ENCODE measurements around the gene NOTUM. TPM values are rescaled to one million over a fixed set of nuclear protein-coding genes. Genes with fewer than 3 reads are reported as not detected.

NOTUM gene
- total and polyA plus RNA-seq, 2 of the 4 experiments (the other 2 are of a cell fraction): 0.05 TPM; not detected in 1

DNA sequence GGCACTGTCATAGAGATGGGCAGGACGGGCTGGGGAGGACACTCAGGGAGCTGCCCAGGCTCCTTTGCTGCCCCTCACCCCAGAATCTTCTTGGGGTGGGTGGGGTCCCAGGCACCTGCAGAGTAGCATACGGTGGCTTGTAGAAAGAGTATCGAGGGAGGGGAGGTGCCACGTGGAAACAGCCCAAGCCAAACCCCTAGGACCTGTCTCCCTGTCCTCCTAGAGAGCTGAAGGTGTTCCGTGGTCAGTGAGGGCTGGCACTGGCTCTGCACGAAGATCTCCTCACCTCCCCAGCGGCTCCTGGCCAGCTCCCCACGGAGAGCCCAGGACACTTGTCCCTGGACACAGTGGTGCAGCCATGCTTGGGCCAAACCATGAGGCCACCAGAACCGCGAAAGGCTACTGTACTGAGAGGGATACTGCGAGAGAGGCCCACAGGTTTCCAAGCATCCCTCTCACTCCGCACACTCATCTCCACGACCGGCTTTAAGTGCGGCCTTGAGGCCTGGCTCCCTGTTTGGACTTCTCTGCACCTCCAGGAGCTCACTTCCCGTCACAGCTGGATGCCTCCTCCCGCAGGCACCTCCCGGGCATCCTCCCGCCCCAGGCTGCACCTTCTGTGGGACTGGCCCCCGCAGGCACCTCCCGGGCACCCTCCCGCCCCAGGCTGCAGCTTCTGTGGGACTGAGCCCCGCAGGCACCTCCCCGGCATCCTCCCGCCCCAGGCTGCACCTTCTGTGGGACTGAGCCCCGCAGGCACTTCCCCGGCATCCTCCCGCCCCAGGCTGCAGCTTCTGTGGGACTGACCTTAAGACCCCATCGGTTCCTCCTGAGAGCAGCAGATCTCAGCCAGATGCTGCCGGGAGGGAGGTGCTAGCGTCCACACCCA is 31.5 kb downstream of the NOTUM start:
- in situ Hi-C loops (cut with MboI; ENCODE audit: low sequenced_read_pairs): no loop called here
- 87% methylated on average over 9 of the region's 31 CpGs; no CpG with 5 or more reads in 1 of the 2 experiments for WGBS, 2 experiments (ENCODE audit: extremely low coverage in 2 of 2, insufficient read length in 1 of 2)

More for the DNA sequence above, 31.5 kb downstream of the NOTUM start:
- Histone ChIP-seq H2BK120ac (ENCODE audit: low read depth, low read length) (no peak overlapping the region), H3K14ac (replicated peaks; ENCODE audit: low read depth, low read length) (no peak overlapping the region), H4K91ac (ENCODE audit: insufficient read depth, low read depth, low read length) (no peak overlapping the region), H3K9me1 (ENCODE audit: insufficient read depth, low read length) (peaks cover 14% of the 10 kb centered on the region), H4K5ac (ENCODE audit: low read depth, low read length) (no peak overlapping the region), H3K18ac (ENCODE audit: low read depth, low read length) (no peak overlapping the region), H3K9ac (ENCODE audit: low read depth, low read length) (no peak overlapping the region), H2BK5ac (ENCODE audit: low read depth, low read length, poor library complexity, severe bottlenecking) (no peak overlapping the region), H3K4me1 (ENCODE audit: control insufficient read depth, insufficient read depth, low read length) (peaks cover 15% of the 10 kb centered on the region), H2BK15ac (ENCODE audit: low read depth, low read length) (no peak overlapping the region), H3K27me3 (ENCODE audit: control insufficient read depth, insufficient read depth, low read length) (no peaks in the 10 kb centered on the region), H4K8ac (ENCODE audit: low read depth in 2 of 2, low read length in 2 of 2) (no peak overlapping the region), H2AFZ (replicated peaks; ENCODE audit: low read length, poor library complexity) (peak overlapping the region; percentile 48), H3K4me2 (ENCODE audit: low read depth, low read length) (no peak overlapping the region), H3K79me1 (ENCODE audit: low read depth in 1 of 2, low read length in 2 of 2) (peaks cover 13 to 40% of the 10 kb centered on the region in 2 experiments; a peak in 3 of 4 replicates), H3K36me3 (ENCODE audit: control insufficient read depth, insufficient read depth, low read length) (peaks cover 19% of the 10 kb centered on the region; the same call in 1 of the 2 replicates), H3K23ac (ENCODE audit: low read depth, low read length) (0 out of 2 replicates have a peak overlapping the region, but pooled peaks have one; percentile 8), H3K4me3 (ENCODE audit: insufficient read depth, low read depth, low read length) (no peak overlapping the region), H3K56ac (ENCODE audit: extremely low read depth, insufficient read depth, low read length) (no peak overlapping the region), H3K4ac (ENCODE audit: low read depth, low read length) (no peak overlapping the region), H3K9me3 (ENCODE audit: control insufficient read depth, insufficient read depth, low read length) (no peaks in the 10 kb centered on the region), H4K20me1 (ENCODE audit: insufficient read depth, low read length) (peaks cover 32% of the 10 kb centered on the region), H2AK9ac (replicated peaks; ENCODE audit: low read depth, low read length, poor library complexity) (peak overlapping the region; percentile 77), H2BK20ac (ENCODE audit: low read depth, low read length) (no peak overlapping the region), H2AK5ac (ENCODE audit: low read depth, low read length) (peak overlapping the region; percentile 23; the same call in 1 of the 2 replicates), H3K27ac (ENCODE audit: insufficient read depth, low read length) (no peak overlapping the region)
- BruUV-seq (replicated peaks): no TSS peak
- POLR2A ChIA-PET (ENCODE audit: unreplicated experiment): no interaction called here
- ATAC-seq (ENCODE audit: low read depth): no peak
- intact Hi-C loops (cut with micrococcal nuclease) (no loop called here), dilution Hi-C loops (cut with HindIII; ENCODE audit: low sequenced_read_pairs, unreplicated experiment) (no loop called here)
- DNase-seq: no peak
- CTCF ChIA-PET: interaction anchor here (1.3 kb wide), 1 partner anchor 90 kb away, joined by 3 read pairs; no protein-coding TSS in a partner anchor
- TF ChIP-seq RFX5 (IDR thresholded peaks at IDR 0.05; ENCODE audit: low read depth, low read length) (no peak), POLR2A (IDR thresholded peaks at IDR 0.05; ENCODE audit: low read depth, low read length) (no peak), MAZ (IDR thresholded peaks at IDR 0.05; ENCODE audit: borderline replicate concordance, low read depth, low read length) (no peak)
- TF ChIP-seq, protein P1, sequence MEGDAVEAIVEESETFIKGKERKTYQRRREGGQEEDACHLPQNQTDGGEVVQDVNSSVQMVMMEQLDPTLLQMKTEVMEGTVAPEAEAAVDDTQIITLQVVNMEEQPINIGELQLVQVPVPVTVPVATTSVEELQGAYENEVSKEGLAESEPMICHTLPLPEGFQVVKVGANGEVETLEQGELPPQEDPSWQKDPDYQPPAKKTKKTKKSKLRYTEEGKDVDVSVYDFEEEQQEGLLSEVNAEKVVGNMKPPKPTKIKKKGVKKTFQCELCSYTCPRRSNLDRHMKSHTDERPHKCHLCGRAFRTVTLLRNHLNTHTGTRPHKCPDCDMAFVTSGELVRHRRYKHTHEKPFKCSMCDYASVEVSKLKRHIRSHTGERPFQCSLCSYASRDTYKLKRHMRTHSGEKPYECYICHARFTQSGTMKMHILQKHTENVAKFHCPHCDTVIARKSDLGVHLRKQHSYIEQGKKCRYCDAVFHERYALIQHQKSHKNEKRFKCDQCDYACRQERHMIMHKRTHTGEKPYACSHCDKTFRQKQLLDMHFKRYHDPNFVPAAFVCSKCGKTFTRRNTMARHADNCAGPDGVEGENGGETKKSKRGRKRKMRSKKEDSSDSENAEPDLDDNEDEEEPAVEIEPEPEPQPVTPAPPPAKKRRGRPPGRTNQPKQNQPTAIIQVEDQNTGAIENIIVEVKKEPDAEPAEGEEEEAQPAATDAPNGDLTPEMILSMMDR (conservative IDR thresholded peaks at IDR 0.05; ENCODE audit: low read depth, low read length): no peak
- TF ChIP-seq, protein P2, sequence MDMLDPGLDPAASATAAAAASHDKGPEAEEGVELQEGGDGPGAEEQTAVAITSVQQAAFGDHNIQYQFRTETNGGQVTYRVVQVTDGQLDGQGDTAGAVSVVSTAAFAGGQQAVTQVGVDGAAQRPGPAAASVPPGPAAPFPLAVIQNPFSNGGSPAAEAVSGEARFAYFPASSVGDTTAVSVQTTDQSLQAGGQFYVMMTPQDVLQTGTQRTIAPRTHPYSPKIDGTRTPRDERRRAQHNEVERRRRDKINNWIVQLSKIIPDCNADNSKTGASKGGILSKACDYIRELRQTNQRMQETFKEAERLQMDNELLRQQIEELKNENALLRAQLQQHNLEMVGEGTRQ (IDR thresholded peaks at IDR 0.05; ENCODE audit: low read depth, low read length): no peak
